Esophagus squamous epithelium (tissue), 5 donors: ENCODE measurements around the gene CGB1. TPM values are rescaled to one million over a fixed set of nuclear protein-coding genes. Genes with fewer than 3 reads are reported as not detected.

Experiments
- DNase-seq: peaks from one replicate; lab custom pipeline; 2025; lab: John Stamatoyannopoulos, UW
- H3K27ac ChIP-seq, 4 donors: fragments of 200-600 bp; sonication (generic); one replicate each; pipeline ENCODE4 v1.5.1; 2016 to 2019; ENCODE audit warnings: mild to moderate bottlenecking in 1 of 4
- H3K27me3 ChIP-seq, 4 donors: fragments of 200-600 bp; sonication (generic); 1 replicate in 3 of 4; 2 replicates in 1 of 4; pipeline versions ENCODE4 v1.5.1 to v1.6.0; 2017 to 2021; ENCODE audit warnings: antibody characterized with exemption in 1 of 4
- H3K36me3 ChIP-seq, 3 donors: fragments of 200-600 bp; sonication (generic); one replicate each; pipeline ENCODE4 v1.5.1; 2016 to 2019
- H3K4me1 ChIP-seq, 3 donors: fragments of 200-600 bp; sonication (generic); one replicate each; pipeline ENCODE4 v1.5.1; 2017 to 2019
- H3K4me3 ChIP-seq, 4 donors: fragments of 200-600 bp; sonication (generic); 1 replicate in 3 of 4; 2 replicates in 1 of 4; pipeline ENCODE4 v1.5.1; 2016 to 2019; ENCODE audit warnings: mild to moderate bottlenecking in 2 of 4, moderate library complexity in 1 of 4
- H3K9me3 ChIP-seq, 3 donors: fragments of 200-600 bp; sonication (generic); one replicate each; pipeline ENCODE4 v1.5.1; 2016 to 2019
- POLR2A ChIP-seq, 4 donors: fragments of 450-650 bp; IDR thresholded peaks; one replicate each; pipeline ENCODE4 v1.6.1; 2017; ENCODE audit warnings: antibody characterized with exemption in 4 of 4, mild to moderate bottlenecking in 4 of 4, moderate library complexity in 3 of 4
- WGBS, 2 donors: methylation state at CpG; one replicate each; pipeline ENCODE4 v1.1.5; 2018; 5-methylcytosine and 5-hydroxymethylcytosine counted together
- intact Hi-C: fragments of 100-400 bp; cut with DNase I; formaldehyde crosslinking; loops from one replicate; pipeline ENCODE4 v1.15.0; 2022
- total RNA-seq, 4 donors: library from RNA; depleted of rRNA; stranded (reverse); fragments of >200 nt; gene quantifications; one replicate each; pipeline ENCODE4 v1.1.0, GENCODE V29; 2016
- TF ChIP-seq, protein P1 (sequence below), 6 experiments: fragments of 450-650 bp in 4 of 6; fragments of 200-600 bp in 2 of 6; sonication (generic) in 2 of 6; IDR thresholded peaks; one replicate each; pipeline ENCODE4 v1.5.1; 2016 to 2019; ENCODE audit warnings: antibody characterized with exemption in 6 of 6, mild to moderate bottlenecking in 4 of 6, moderate library complexity in 4 of 6
- donor health status: DM: yes; HTN: yes; CAD: no.

CGB1 gene
- total RNA-seq, 4 donors from 2014 or later = not detected

- peak overlapping the region; percentile 67 to 82 (median 76) for H3K27ac ChIP-seq
Observed at GRCh38 chr19:49064029-49064629, 27.4 kb upstream of the CGB1 start.

DNA sequence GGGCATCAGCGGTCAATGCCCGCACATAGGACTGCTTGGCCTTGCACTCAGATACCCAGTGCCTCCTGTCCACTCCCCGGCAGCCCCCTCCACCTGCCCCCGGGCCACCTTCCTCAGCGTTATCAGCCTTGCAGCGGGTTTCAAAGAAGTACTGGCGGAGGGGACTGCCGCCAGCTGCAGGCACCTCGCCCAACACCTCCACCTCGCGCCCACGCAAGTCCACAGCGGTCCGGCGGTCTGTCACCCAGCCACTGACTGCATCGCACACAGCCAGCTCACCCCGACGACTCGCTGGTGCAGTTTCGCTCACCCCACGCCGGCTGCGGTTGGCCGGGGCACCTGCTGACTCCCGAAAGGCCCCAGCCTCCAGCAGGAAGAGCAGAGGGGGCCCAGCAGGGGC is 24.8 kb upstream of the CGB1 start:
- Histone ChIP-seq H3K27ac (no peak overlapping the region), H3K4me3 (no peak overlapping the region), H3K36me3 (no peaks in the 10 kb centered on the region), H3K27me3 (peaks cover 0 to 98% (median 6%) of the 10 kb centered on the region in 4 donors), H3K9me3 (no peaks in the 10 kb centered on the region), H3K4me1 (peaks cover 25 to 49% (median 26%) of the 10 kb centered on the region in 3 donors)
- no peak for DNase-seq
- intact Hi-C loops = no loop called here
- TF ChIP-seq, protein P1, sequence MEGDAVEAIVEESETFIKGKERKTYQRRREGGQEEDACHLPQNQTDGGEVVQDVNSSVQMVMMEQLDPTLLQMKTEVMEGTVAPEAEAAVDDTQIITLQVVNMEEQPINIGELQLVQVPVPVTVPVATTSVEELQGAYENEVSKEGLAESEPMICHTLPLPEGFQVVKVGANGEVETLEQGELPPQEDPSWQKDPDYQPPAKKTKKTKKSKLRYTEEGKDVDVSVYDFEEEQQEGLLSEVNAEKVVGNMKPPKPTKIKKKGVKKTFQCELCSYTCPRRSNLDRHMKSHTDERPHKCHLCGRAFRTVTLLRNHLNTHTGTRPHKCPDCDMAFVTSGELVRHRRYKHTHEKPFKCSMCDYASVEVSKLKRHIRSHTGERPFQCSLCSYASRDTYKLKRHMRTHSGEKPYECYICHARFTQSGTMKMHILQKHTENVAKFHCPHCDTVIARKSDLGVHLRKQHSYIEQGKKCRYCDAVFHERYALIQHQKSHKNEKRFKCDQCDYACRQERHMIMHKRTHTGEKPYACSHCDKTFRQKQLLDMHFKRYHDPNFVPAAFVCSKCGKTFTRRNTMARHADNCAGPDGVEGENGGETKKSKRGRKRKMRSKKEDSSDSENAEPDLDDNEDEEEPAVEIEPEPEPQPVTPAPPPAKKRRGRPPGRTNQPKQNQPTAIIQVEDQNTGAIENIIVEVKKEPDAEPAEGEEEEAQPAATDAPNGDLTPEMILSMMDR (IDR thresholded peaks at IDR 0.05) = no peak
- TF ChIP-seq POLR2A (IDR thresholded peaks at IDR 0.05) = no peak
- 89 to 93% methylated on average over 2 to 3 of the region's 25 CpGs for WGBS, 2 donors

More at GRCh38 chr19:49064029-49064629, 27.4 kb upstream of the CGB1 start:
- intact Hi-C loops = no loop called here
- peaks cover 0 to 98% (median 7%) of the 10 kb centered on the region in 4 donors for H3K27me3 ChIP-seq
- H3K9me3 ChIP-seq = no peaks in the 10 kb centered on the region
- TF ChIP-seq, protein P1 (IDR thresholded peaks at IDR 0.05) = no peak
- TF ChIP-seq POLR2A (IDR thresholded peaks at IDR 0.05) = no peak
- peak overlapping the region; percentile 21 to 65 (median 44) for H3K4me3 ChIP-seq
- peaks cover 6 to 28% (median 10%) of the 10 kb centered on the region in 3 donors for H3K4me1 ChIP-seq
- no peak for DNase-seq
- WGBS, 2 donors = 20 to 33% methylated on average over 4 to 9 of the region's 10 CpGs
- no peaks in the 10 kb centered on the region for H3K36me3 ChIP-seq

DNA sequence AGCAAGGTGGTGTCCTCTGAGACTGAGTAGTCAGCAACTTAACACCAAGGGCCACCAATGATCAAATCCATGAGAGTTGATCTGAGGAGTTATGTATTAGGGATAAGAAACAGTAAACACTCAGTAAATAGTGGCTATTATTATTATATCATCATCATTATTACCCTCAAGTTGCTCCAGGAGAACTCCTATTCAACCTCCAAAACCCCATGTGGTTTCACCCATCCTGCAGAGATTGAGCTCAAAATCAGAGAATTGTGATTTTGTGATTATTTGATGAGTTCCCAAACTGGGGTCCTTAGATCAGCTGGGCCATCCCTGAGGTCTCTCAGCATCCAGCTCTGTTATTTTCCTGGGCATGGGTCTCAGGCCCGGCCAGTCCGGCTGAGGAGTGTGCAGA is 24.3 kb upstream of the CGB1 start:
- no peaks in the 10 kb centered on the region for H3K9me3 ChIP-seq
- peaks cover 25 to 54% (median 26%) of the 10 kb centered on the region in 3 donors for H3K4me1 ChIP-seq
- TF ChIP-seq, protein P1 (IDR thresholded peaks at IDR 0.05) = no peak
- no peak for TF ChIP-seq POLR2A (IDR thresholded peaks at IDR 0.05)
- no peak overlapping the region for H3K4me3 ChIP-seq
- peaks cover 0 to 93% (median 6%) of the 10 kb centered on the region in 4 donors for H3K27me3 ChIP-seq
- no peak for DNase-seq
- 90% methylated on average over 2 of the region's 2 CpGs for WGBS, 2 donors
- intact Hi-C loops = no loop called here
- no peak overlapping the region for H3K27ac ChIP-seq
- no peaks in the 10 kb centered on the region for H3K36me3 ChIP-seq

DNA sequence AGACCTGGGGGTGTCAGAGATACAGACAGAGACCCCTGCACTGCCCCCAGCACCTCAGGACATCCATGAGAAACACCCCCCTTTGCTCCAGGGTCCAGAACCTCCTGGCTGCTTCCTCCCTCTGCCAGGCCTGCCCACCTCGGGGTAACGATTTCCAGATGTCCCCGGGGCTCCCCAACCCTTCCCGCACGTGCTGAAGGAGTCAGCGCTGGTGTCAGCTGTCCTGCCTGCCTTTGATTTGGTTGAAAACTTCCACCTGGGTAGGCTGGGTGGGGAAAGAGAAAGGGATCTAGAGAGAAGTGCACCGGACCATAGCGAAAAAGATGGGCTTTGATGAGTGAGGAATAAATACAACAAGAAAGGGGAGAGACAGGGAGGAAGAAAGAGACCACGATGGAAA is 22.4 kb upstream of the CGB1 start:
- Histone ChIP-seq H3K9me3 (no peaks in the 10 kb centered on the region), H3K4me1 (peaks cover 16 to 42% (median 19%) of the 10 kb centered on the region in 3 donors), H3K27me3 (peaks cover 0 to 74% (median 2%) of the 10 kb centered on the region in 4 donors), H3K4me3 (no peak overlapping the region), H3K36me3 (no peaks in the 10 kb centered on the region), H3K27ac (no peak overlapping the region)
- intact Hi-C loops = no loop called here
- no peak for DNase-seq
- WGBS, 2 donors = 52 to 56% methylated on average over 4 to 7 of the region's 9 CpGs
- TF ChIP-seq, protein P1 (IDR thresholded peaks at IDR 0.05) = no peak
- no peak for TF ChIP-seq POLR2A (IDR thresholded peaks at IDR 0.05)

- TF ChIP-seq, protein P1 (IDR thresholded peaks at IDR 0.05) = no peak
- no peak for TF ChIP-seq POLR2A (IDR thresholded peaks at IDR 0.05)
- intact Hi-C loops = no loop called here
- no peak for DNase-seq
- no peak overlapping the region for H3K4me3 ChIP-seq
- peaks cover 16 to 38% (median 19%) of the 10 kb centered on the region in 3 donors for H3K4me1 ChIP-seq
- no peaks in the 10 kb centered on the region for H3K9me3 ChIP-seq
- H3K27ac ChIP-seq = no peak overlapping the region
- peaks cover 0 to 69% (median 2%) of the 10 kb centered on the region in 4 donors for H3K27me3 ChIP-seq
- 11 to 27% methylated on average over 2 of the region's 10 CpGs for WGBS, 2 donors
- H3K36me3 ChIP-seq = no peaks in the 10 kb centered on the region
Observed at GRCh38 chr19:49058562-49058961, 21.9 kb upstream of the CGB1 start.
